Lower leg skin (tissue), 3 donors: ENCODE measurements around the gene MAGEA8.
"Not testable (repeated sequence)": the region's sequence is repeated elsewhere in the genome, so short reads cannot be mapped to it uniquely, and the experiment has no call there.

Source experiments
- POLR2A ChIP-seq, 2 donors: fragments of 450-650 bp; IDR thresholded peaks; one replicate each; pipeline ENCODE4 v1.6.1; 2016 to 2017; ENCODE audit warnings: antibody characterized with exemption in 2 of 2, mild to moderate bottlenecking in 1 of 2, moderate library complexity in 1 of 2
- TF ChIP-seq, protein P1 (sequence below), 3 donors: fragments of 450-650 bp; IDR thresholded peaks; one replicate each; pipeline ENCODE4 v1.5.1; 2016; ENCODE audit warnings: antibody characterized with exemption in 3 of 3, mild to moderate bottlenecking in 3 of 3, moderate library complexity in 2 of 3

DNA sequence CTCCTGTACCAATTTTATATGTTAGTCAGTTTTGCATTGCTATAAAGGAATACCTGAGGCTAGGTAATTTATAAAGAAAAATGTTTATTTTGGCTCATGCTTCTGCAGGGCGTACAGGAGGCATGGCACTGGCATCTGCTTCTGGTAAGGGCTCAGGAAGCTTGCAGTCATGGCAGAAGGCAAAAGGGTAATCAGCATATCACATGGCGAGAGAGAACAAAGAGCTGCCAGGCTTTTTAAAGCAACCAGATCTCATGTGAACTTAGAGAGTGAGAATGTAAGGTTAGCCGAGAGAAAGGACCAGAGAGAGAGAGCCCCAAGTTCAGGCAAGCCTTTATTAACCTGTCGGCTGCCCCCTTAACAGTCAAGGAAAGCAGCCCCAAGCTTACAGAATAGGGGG is 42.9 kb downstream of the MAGEA8 start:
- TF ChIP-seq, protein P1, sequence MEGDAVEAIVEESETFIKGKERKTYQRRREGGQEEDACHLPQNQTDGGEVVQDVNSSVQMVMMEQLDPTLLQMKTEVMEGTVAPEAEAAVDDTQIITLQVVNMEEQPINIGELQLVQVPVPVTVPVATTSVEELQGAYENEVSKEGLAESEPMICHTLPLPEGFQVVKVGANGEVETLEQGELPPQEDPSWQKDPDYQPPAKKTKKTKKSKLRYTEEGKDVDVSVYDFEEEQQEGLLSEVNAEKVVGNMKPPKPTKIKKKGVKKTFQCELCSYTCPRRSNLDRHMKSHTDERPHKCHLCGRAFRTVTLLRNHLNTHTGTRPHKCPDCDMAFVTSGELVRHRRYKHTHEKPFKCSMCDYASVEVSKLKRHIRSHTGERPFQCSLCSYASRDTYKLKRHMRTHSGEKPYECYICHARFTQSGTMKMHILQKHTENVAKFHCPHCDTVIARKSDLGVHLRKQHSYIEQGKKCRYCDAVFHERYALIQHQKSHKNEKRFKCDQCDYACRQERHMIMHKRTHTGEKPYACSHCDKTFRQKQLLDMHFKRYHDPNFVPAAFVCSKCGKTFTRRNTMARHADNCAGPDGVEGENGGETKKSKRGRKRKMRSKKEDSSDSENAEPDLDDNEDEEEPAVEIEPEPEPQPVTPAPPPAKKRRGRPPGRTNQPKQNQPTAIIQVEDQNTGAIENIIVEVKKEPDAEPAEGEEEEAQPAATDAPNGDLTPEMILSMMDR (IDR thresholded peaks at IDR 0.05): not testable (repeated sequence)
- TF ChIP-seq POLR2A (IDR thresholded peaks at IDR 0.05): not testable (repeated sequence)
